ENCODE results near the gene STEAP3. TPM values are rescaled to one million over a fixed set of nuclear protein-coding genes. Genes with fewer than 3 reads are reported as not detected.

The STEAP3 gene
- total RNA-seq, 1 donor from 2014 or later, result 17.4 TPM

- DNase-seq (ENCODE audit: extremely low read depth, low read depth, low spot score), result no peak
Measured at GRCh38 chr2:119225105-119225865, 1.7 kb downstream of the STEAP3 start.

GRCh38 chr2:119225926-119226325, 2.3 kb downstream of the STEAP3 start:
- no peak for DNase-seq (ENCODE audit: extremely low read depth, low read depth, low spot score)

GRCh38 chr2:119227346-119227745, 3.7 kb downstream of the STEAP3 start:
- no peak for DNase-seq (ENCODE audit: extremely low read depth, low read depth, low spot score)

- DNase-seq (ENCODE audit: extremely low read depth, low read depth, low spot score), result no peak
Measured at GRCh38 chr2:119228136-119228535, 4.5 kb downstream of the STEAP3 start.

- no peak for DNase-seq (ENCODE audit: extremely low read depth, low read depth, low spot score)
Measured at GRCh38 chr2:119228964-119229363, 5.3 kb downstream of the STEAP3 start.

- DNase-seq (ENCODE audit: extremely low read depth, low read depth, low spot score), result no peak
Measured at GRCh38 chr2:119229716-119230115, 6.1 kb downstream of the STEAP3 start.

GRCh38 chr2:119230219-119231185, 6.9 kb downstream of the STEAP3 start:
- DNase-seq (ENCODE audit: extremely low read depth, low read depth, low spot score), result no peak

GRCh38 chr2:119231975-119232665, 8.5 kb downstream of the STEAP3 start:
- DNase-seq (ENCODE audit: extremely low read depth, low read depth, low spot score), result no peak

- no peak for DNase-seq (ENCODE audit: extremely low read depth, low read depth, low spot score)
Measured at GRCh38 chr2:119232666-119232993, 9.0 kb downstream of the STEAP3 start.

- DNase-seq (ENCODE audit: extremely low read depth, low read depth, low spot score), result no peak
Measured at GRCh38 chr2:119233326-119234020, 9.8 kb downstream of the STEAP3 start.

- no peak for DNase-seq (ENCODE audit: extremely low read depth, low read depth, low spot score)
Measured at GRCh38 chr2:119234021-119235019, 10.7 kb downstream of the STEAP3 start.

- no peak for DNase-seq (ENCODE audit: extremely low read depth, low read depth, low spot score)
Measured at GRCh38 chr2:119236796-119237195, 13.2 kb downstream of the STEAP3 start.

GRCh38 chr2:119240311-119241204, 16.9 kb downstream of the STEAP3 start:
- no peak for DNase-seq (ENCODE audit: extremely low read depth, low read depth, low spot score)

- no peak for DNase-seq (ENCODE audit: extremely low read depth, low read depth, low spot score)
Measured at GRCh38 chr2:119241205-119241532, 17.5 kb downstream of the STEAP3 start.

- no peak for DNase-seq (ENCODE audit: extremely low read depth, low read depth, low spot score)
Measured at GRCh38 chr2:119242276-119243119, 18.9 kb downstream of the STEAP3 start.

- no peak for DNase-seq (ENCODE audit: extremely low read depth, low read depth, low spot score)
Measured at GRCh38 chr2:119243621-119244020, 20.0 kb downstream of the STEAP3 start.

GRCh38 chr2:119245076-119245840, 21.6 kb downstream of the STEAP3 start:
- no peak for DNase-seq (ENCODE audit: extremely low read depth, low read depth, low spot score)

Data from glomerular endothelial cell (primary cell).